ENCODE measurements around the gene KHNYN.

The KHNYN gene

GRCh38 chr14:24425704-24426103 is 4.0 kb upstream of the KHNYN start:
- peak in 1 of 6 experiments; percentile 9 for DNase-seq

GRCh38 chr14:24426150-24426911 is 3.4 kb upstream of the KHNYN start:
- no peak for DNase-seq

GRCh38 chr14:24426912-24427536 is 2.7 kb upstream of the KHNYN start:
- peak in 4 of 6 experiments; percentile 16 to 40 (median 20) for DNase-seq

- DNase-seq: no peak
Observed at GRCh38 chr14:24427537-24428508, 1.9 kb upstream of the KHNYN start.

- no peak for DNase-seq
Observed at GRCh38 chr14:24428628-24429394, 943 bp upstream of the KHNYN start.

- DNase-seq: peak in 5 of 6 experiments; percentile 12 to 73 (median 59)
Observed at GRCh38 chr14:24430143-24430681, 458 bp downstream of the KHNYN start.

- DNase-seq: peak; percentile 28 to 63 (median 42)
Observed at GRCh38 chr14:24430682-24431568, 1.2 kb downstream of the KHNYN start.

- DNase-seq: peak; percentile 69 to 89 (median 84)
Observed at GRCh38 chr14:24431569-24432258, 2.0 kb downstream of the KHNYN start.

GRCh38 chr14:24432259-24433131 is 2.7 kb downstream of the KHNYN start:
- no peak for DNase-seq

- no peak for DNase-seq
Observed at GRCh38 chr14:24434036-24434435, 4.3 kb downstream of the KHNYN start.

- no peak for DNase-seq
Observed at GRCh38 chr14:24434676-24435075, 4.9 kb downstream of the KHNYN start.

GRCh38 chr14:24435192-24435810 is 5.5 kb downstream of the KHNYN start:
- DNase-seq: no peak

GRCh38 chr14:24435998-24436354 is 6.2 kb downstream of the KHNYN start:
- DNase-seq: no peak

GRCh38 chr14:24436355-24437019 is 6.7 kb downstream of the KHNYN start:
- DNase-seq: peak in 5 of 6 experiments; percentile 19 to 58 (median 29)

GRCh38 chr14:24437020-24437735 is 7.4 kb downstream of the KHNYN start:
- peak in 2 of 6 experiments; percentile 4 to 11 for DNase-seq

GRCh38 chr14:24437736-24438067 is 7.9 kb downstream of the KHNYN start:
- DNase-seq: no peak

- DNase-seq: no peak
Observed at GRCh38 chr14:24438223-24439097, 8.7 kb downstream of the KHNYN start.

All from stimulated activated naive CD4-positive, alpha-beta T cell (primary cell).